Measurements from ENCODE around the gene ZNF740.
"Not testable (repeated sequence)": the region's sequence is repeated elsewhere in the genome, so short reads cannot be mapped to it uniquely, and the experiment has no call there.

ZNF740 gene

DNA sequence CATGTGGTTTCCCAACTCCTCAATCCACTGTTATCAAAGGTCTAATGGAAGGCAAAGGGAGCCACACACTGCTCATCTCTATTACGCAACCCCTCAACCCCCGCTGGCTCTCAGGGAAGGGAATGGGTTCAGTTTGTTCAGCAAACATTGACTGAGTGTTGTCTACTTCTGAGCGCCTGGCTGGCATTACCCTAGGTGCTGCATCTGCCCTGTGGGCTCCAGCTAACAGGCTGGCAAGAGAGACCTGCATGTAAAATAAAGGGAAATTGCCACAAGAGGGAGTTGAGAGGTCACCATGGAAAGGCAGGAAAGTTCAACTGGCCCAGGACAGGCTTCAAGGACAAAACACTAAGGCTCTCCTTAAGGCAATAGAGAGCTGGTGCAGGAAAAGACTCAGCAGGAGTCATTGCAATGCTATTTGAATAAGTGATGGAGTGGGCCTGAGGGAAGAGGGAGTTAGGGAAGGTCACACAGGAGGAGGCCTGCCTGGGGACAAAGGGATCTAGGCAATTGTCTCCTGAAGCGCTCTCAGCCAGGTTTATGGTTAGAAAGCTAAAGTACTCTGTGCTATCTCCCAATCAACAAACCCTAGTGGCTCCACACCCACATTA is 5.5 kb upstream of the ZNF740 start:
- H3K36me3 ChIP-seq, result peaks cover 21 to 33% (median 24%) of the 10 kb centered on the region in 3 donors
- H3K4me3 ChIP-seq, result no peak overlapping the region
- no peak for TF ChIP-seq CTCF (IDR thresholded peaks at IDR 0.05)
- peaks cover 0 to 26% (median 6%) of the 10 kb centered on the region in 4 donors for H3K4me1 ChIP-seq
- peak in 1 of 2 donors; percentile 40 for DNase-seq
- no peak overlapping the region for H3K27ac ChIP-seq
- H3K27me3 ChIP-seq, result no peaks in the 10 kb centered on the region
- no peaks in the 10 kb centered on the region for H3K9me3 ChIP-seq
- intact Hi-C loops (cut with DNase I; ENCODE audit: low total_unique reads), result no loop called here

DNA sequence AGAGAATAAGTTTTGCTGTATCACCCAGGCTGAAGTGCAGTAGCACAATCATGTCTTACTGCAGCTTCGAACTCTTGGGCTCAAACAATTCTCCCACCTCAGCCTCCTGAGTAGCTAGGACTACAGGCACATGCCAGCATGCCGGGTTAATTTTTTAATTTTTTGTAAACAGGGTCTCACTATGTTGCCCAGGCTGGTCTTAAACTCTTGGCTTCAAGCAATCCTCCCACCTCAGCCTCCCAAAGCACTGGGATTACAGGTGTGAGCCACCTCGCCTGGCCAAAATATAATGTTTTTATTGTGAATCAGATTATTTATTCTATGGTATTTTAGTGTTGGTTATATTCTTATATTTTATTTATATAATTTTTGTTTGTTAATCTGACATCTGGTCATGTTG is 3.8 kb upstream of the ZNF740 start:
- intact Hi-C loops (cut with DNase I; ENCODE audit: low total_unique reads), result no loop called here

DNA sequence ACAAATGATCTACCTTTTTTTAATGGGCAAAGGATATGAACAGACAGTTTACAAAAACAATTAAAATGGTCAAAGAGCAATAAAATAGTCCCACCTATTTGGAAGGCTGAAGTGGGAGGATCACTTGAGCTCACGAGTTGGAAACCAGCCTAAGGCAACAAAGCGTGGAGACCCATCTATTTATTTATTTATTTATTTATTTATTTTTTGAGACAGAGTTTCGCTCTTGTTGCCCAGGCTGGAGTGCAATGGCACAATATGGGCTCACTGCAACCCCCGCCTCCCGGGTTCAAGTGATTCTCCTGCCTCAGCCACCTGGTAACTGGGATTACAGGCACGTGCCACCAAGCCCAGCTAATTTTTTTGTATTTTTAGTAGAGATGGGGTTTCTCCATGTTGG is 3.1 kb upstream of the ZNF740 start:
- Histone ChIP-seq H3K36me3 (peaks cover 9 to 15% (median 9%) of the 10 kb centered on the region in 3 donors), H3K4me1 (peaks cover 0 to 28% (median 19%) of the 10 kb centered on the region in 4 donors), H3K27ac (peak overlapping the region in 1 of 2 donors; percentile 6)
- H3K4me3 ChIP-seq; H3K9me3 ChIP-seq; DNase-seq; intact Hi-C loops (cut with DNase I; ENCODE audit: low total_unique reads); H3K27me3 ChIP-seq: not testable (repeated sequence)

More for the DNA sequence above, 3.8 kb upstream of the ZNF740 start:
- Histone ChIP-seq H3K4me1 (peaks cover 0 to 26% (median 12%) of the 10 kb centered on the region in 4 donors), H3K27me3 (no peaks in the 10 kb centered on the region), H3K4me3 (no peak overlapping the region), H3K27ac (no peak overlapping the region), H3K36me3 (peaks cover 5 to 16% (median 7%) of the 10 kb centered on the region in 3 donors), H3K9me3 (no peaks in the 10 kb centered on the region)
- peak in 1 of 2 donors; percentile 21 for DNase-seq
- TF ChIP-seq CTCF (IDR thresholded peaks at IDR 0.05), result no peak

GRCh38 chr12:53178803-53179202 is 1.7 kb upstream of the ZNF740 start:
- H3K4me3 ChIP-seq; intact Hi-C loops (cut with DNase I; ENCODE audit: low total_unique reads); H3K9me3 ChIP-seq; H3K27me3 ChIP-seq: not testable (repeated sequence)
- DNase-seq, result peak in 1 of 2 donors; percentile 53
- Histone ChIP-seq H3K4me1 (peaks cover 0 to 40% (median 32%) of the 10 kb centered on the region in 4 donors), H3K36me3 (peaks cover 9 to 18% (median 11%) of the 10 kb centered on the region in 3 donors), H3K27ac (peak overlapping the region in 1 of 2 donors; percentile 85)

DNA sequence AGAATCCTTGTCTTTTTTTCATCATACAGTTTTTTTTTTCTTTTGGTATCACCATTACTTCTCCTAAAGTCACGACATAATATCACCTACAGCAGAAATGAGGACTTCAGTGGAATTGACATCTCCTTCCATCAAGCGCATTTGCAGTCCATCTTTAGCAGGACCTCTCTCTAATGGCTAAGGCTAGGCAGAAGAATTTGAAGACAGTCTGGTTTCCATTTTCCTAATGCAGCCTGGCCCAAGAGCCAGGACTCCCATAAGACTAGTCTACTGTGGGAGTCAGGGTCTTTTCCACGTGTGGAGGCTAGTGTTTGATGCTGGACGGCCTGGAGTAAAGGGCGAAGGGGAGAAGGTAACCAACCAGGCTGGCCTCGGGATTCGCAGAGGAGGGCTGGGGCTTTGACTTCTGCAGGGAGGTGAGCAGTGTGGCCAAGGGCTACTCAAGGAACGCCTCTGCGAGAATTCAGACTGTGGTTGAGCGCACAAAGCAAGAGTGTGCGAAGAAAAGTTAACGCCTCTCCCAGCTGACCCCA is 769 bp upstream of the ZNF740 start:
- peaks cover 16 to 28% (median 18%) of the 10 kb centered on the region in 3 donors for H3K36me3 ChIP-seq
- intact Hi-C loops (cut with DNase I; ENCODE audit: low total_unique reads), result no loop called here
- H3K27ac ChIP-seq, result peak overlapping the region; percentile 85 to 91
- no peak for TF ChIP-seq CTCF (IDR thresholded peaks at IDR 0.05)
- no peaks in the 10 kb centered on the region for H3K27me3 ChIP-seq
- peak in 1 of 2 donors; percentile 35 for DNase-seq
- H3K4me3 ChIP-seq, result peak overlapping the region; percentile 81 to 87
- H3K9me3 ChIP-seq, result no peaks in the 10 kb centered on the region
- peaks cover 0 to 49% (median 39%) of the 10 kb centered on the region in 4 donors for H3K4me1 ChIP-seq

DNA sequence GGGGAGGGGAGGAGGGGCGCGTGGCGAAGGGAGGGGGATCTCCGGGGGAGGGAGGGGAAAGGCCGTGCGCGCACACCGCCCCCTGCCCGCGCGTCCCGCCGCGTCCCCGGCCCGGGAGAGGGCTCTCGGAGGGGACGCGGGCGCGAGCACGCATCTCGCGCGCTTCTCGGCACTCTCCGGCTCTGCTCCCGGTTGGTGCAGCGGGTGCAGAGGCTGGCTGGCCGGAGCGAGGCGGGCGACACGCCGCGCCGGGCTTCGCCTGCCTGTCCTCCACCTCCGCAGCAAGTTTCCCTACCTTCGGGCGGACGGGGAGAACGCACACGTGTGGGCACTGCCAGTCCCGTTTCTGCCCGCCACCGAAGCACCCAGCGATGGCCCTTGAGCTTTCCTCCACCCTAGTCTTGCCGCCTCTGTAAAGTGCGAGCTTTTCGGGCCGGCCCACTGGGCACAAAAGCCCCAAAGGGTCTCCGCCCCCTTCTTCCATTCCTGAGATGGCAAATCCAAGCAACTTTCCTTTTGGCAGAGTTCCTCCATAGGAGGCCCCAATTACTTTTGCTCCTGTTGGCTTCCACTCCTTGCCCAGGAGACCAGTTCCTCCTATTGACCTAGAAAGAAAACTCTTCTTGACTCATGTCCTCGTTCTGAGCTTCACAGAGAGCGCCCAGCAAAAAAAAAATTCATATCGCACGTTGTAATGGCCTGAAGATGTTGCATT is 566 bp downstream of the ZNF740 start:
- Histone ChIP-seq H3K27me3 (no peaks in the 10 kb centered on the region), H3K27ac (peak overlapping the region; percentile 85 to 91), H3K4me1 (peaks cover 0 to 53% (median 42%) of the 10 kb centered on the region in 4 donors), H3K36me3 (peaks cover 30 to 41% (median 32%) of the 10 kb centered on the region in 3 donors), H3K9me3 (no peaks in the 10 kb centered on the region), H3K4me3 (peak overlapping the region; percentile 81 to 87)
- intact Hi-C loops (cut with DNase I; ENCODE audit: low total_unique reads), result no loop called here
- TF ChIP-seq CTCF (IDR thresholded peaks at IDR 0.05), result no peak
- DNase-seq, result peak in 1 of 2 donors; percentile 67
